Heart left ventricle (tissue), 16 donors: ENCODE data around the gene ZSCAN20. TPM values are rescaled to one million over a fixed set of nuclear protein-coding genes. Genes with fewer than 3 reads are reported as not detected.

Experiments used
- ATAC-seq, 4 donors: fragments of 200-7000 bp; cut with Tn5 transposase; one replicate each; pipeline ENCODE4 v1.9.1; 2020 to 2022; ENCODE audit warnings: moderate library complexity in 4 of 4, mild to moderate bottlenecking in 3 of 4, moderate number of reproducible peaks in 1 of 4
- DNase-seq, 5 donors: peaks; one replicate each; pipeline ENCODE4 v3.0.0-alpha.2; 2020
- H3K27ac ChIP-seq, 12 donors: fragments of 200-600 bp; sonication (generic) in 4 of 12; one replicate each; pipeline versions ENCODE4 v1.5.0 to v1.8.0; 2016 to 2022; ENCODE audit warnings: mild to moderate bottlenecking in 2 of 12
- H3K27me3 ChIP-seq, 9 donors: fragments of 200-600 bp; sonication (generic) in 2 of 9; one replicate each; pipeline versions ENCODE4 v1.5.1 to v1.8.0; 2016 to 2022; ENCODE audit warnings: mild to moderate bottlenecking in 3 of 9
- H3K36me3 ChIP-seq, 9 donors: fragments of 200-600 bp; sonication (generic) in 2 of 9; one replicate each; pipeline versions ENCODE4 v1.5.0 to v1.8.0; 2018 to 2022; ENCODE audit warnings: mild to moderate bottlenecking in 2 of 9
- H3K4me1 ChIP-seq, 12 donors: fragments of 200-600 bp; sonication (generic) in 4 of 12; one replicate each; pipeline versions ENCODE4 v1.5.0 to v1.8.0; 2016 to 2022; ENCODE audit warnings: mild to moderate bottlenecking in 3 of 12
- H3K4me3 ChIP-seq, 12 donors: fragments of 200-600 bp; sonication (generic) in 4 of 12; one replicate each; pipeline versions ENCODE4 v1.5.0 to v1.8.0; 2017 to 2022; ENCODE audit warnings: mild to moderate bottlenecking in 9 of 12, moderate library complexity in 4 of 12
- H3K9me3 ChIP-seq, 12 donors: fragments of 200-600 bp; sonication (generic) in 4 of 12; one replicate each; pipeline versions ENCODE4 v1.5.0 to v1.8.0; 2016 to 2022; ENCODE audit warnings: mild to moderate bottlenecking in 1 of 12
- CTCF ChIP-seq, 12 donors: fragments of 200-600 bp; sonication (generic) in 4 of 12; IDR thresholded peaks; one replicate each; pipeline versions ENCODE4 v1.5.0 to v1.8.0; 2018 to 2022; ENCODE audit warnings: antibody characterized with exemption in 12 of 12, mild to moderate bottlenecking in 5 of 12
- POLR2A ChIP-seq, 2 donors: fragments of 450-650 bp; IDR thresholded peaks; one replicate each; pipeline ENCODE4 v1.6.1; 2017; ENCODE audit warnings: antibody characterized with exemption in 2 of 2, mild to moderate bottlenecking in 2 of 2, moderate library complexity in 2 of 2
- WGBS, 4 donors: extraction: QIAGEN DNeasy Blood & Tissue Kit in 2 of 4; methylation state at CpG; one replicate each; pipeline versions ENCODE4 v1.1.5 to v1.1.7; 2013 to 2018; 5-methylcytosine and 5-hydroxymethylcytosine counted together
- intact Hi-C, 10 donors: fragments of 100-400 bp; cut with DNase I; formaldehyde crosslinking; loops; one replicate each; pipeline versions ENCODE4 v1.11.1 to v1.14.2; 2022
- polyA plus RNA-seq, 2 donors: library from polyadenylated mRNA; stranded (reverse); fragments of 200-250 nt; gene quantifications; one replicate each; pipeline ENCODE4 v1.2.3, GENCODE V29; 2013
- total RNA-seq, 9 donors: library from RNA; depleted of rRNA in 2 of 9; stranded (reverse); fragments of >200 nt in 2 of 9; fragmentation: NEBNext Ultra II Directional in 3 of 9; extraction: Animal tissue kit (Norgen Biotek cat#: 25700) in 3 of 9; gene quantifications; one replicate each; pipeline versions ENCODE4 v1.1.0 to v1.2.4, GENCODE V29; 2016 to 2023
- donor health status: ischemic (EF 13 %, LVEDD 7.1; RV severe dilation, severe dysfunction).
- donor health status: healthy with polysubstance abuse.
- donor health status: DM: no; HTN: yes; CAD: no.
- donor health status: DM: no; HTN: no; CAD: no.
- donor health status: ischemic (EF 25% LVEDD 6.9; RV normal size, moderate dysfunction).
- donor health status: ischemic (EF 25% LVEDD 5.7; RV mildly dilated, moderate dysfunction).
- donor health status: healthy.
- donor health status: DM: yes; HTN: yes; CAD: no.
- donor health status: ischemic (EF 35%, LVEDD 5.7; RV mildly dilated, moderate dysfunction).
- donor health status: nonischemic (EF 11% LVEDD 7.7; RV severe dilation, severe dysfunction).
- donor health status: DM: yes; HTN: yes; CAD: no.
- donor health status: PGD.
- donor health status: ischemic (EF 29% LVEDD 5.4; RV normal size, mild dysfunction).
- donor health status: nonischemic (EF 23%, LVEDD 6.1; RV moderate dilation, normal function).

The ZSCAN20 gene
- total and polyA plus RNA-seq, 11 donors, result 1.4 to 8.8 (median 6.0) TPM

DNA sequence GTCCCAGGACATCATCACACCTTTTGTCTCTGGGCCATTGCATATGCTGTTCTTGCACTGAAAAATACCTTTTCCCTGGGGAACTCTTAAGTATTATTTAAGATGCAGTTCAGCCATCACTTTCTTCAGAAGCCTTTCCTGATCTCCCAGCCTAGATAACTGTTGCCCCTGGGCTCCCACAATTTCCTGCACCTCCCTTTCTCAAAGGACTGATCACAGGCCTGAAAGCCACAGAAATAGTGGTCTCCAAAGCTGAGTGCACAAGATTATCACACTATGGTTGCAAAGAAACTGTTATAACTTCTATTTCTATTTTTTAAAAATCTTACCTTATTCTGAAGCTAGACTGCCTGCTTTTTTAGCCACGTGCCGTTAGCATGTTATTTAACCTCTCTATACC lies 2.8 kb upstream of the ZSCAN20 start:
- Histone ChIP-seq H3K4me1 (peaks cover 3 to 53% (median 42%) of the 10 kb centered on the region in 12 donors), H3K27ac (peak overlapping the region in 2 of 12 donors; percentile 24 to 60), H3K4me3 (no peak overlapping the region), H3K9me3 (no peaks in the 10 kb centered on the region), H3K27me3 (no peaks in the 10 kb centered on the region), H3K36me3 (no peaks in the 10 kb centered on the region)
- WGBS, 4 donors, result 89 to 94% (median 92%) methylated on average over 2 of the region's 2 CpGs
- TF ChIP-seq POLR2A (IDR thresholded peaks at IDR 0.05) (no peak), CTCF (IDR thresholded peaks at IDR 0.05) (no peak)
- ATAC-seq (no peak), DNase-seq (no peak)
- intact Hi-C loops, result loop anchor here (1.0 to 10.0 kb wide), 19 partner anchors 37 to 375 kb away; partner anchors contain the start of gene PHC2 (in 1 of the 10)

DNA sequence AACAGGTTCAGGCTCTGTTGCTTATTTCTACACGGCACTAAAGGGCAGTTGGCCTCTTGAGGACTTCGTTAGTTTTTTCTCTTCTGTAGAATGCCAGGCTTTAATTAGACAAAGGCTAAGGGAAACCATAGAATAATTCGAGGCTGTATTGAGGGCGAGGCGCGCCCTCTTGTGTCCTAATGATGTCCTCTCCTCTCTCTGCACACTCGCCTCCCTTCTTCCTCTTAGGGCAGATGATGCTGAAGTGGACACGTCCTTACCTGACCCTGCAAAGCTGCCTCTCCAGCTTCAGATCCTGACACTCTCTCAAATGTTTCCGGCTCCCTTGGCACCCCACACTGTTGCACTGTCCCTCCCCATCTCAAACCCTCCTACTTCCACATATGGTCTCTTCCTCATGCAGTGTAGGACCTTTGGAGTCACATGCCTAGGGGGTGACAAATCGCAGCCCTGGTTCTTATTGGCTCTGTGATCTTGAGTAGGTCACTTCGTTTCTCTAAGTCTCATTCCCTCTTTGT lies 1.9 kb upstream of the ZSCAN20 start:
- Histone ChIP-seq H3K4me3 (no peak overlapping the region), H3K27me3 (no peaks in the 10 kb centered on the region), H3K27ac (peak overlapping the region in 11 of 12 donors; percentile 30 to 90 (median 84)), H3K36me3 (no peaks in the 10 kb centered on the region), H3K4me1 (peaks cover 3 to 56% (median 43%) of the 10 kb centered on the region in 12 donors), H3K9me3 (no peaks in the 10 kb centered on the region)
- ATAC-seq, result peak; percentile 46 to 69 (median 64)
- 1 to 2% (median 2%) methylated on average over 11 of the region's 11 CpGs for whole genome bisulfite sequencing, 4 donors
- intact Hi-C loops, result loop anchor here (1.0 to 10.0 kb wide), 15 partner anchors 38 to 376 kb away; partner anchors contain the start of gene PHC2 (in 1 of the 10)
- TF ChIP-seq CTCF (IDR thresholded peaks at IDR 0.05), result peak; percentile 70 to 92 (median 85)
- no peak for TF ChIP-seq POLR2A (IDR thresholded peaks at IDR 0.05)
- peak; percentile 78 to 89 (median 80) for DNase-seq

GRCh38 chr1:33471416-33471815 lies 1.0 kb upstream of the ZSCAN20 start:
- WGBS, 4 donors, result 90 to 95% (median 94%) methylated on average over 4 of the region's 4 CpGs
- Histone ChIP-seq H3K4me3 (no peak overlapping the region), H3K27ac (peak overlapping the region in 11 of 12 donors; percentile 73 to 90 (median 84)), H3K27me3 (no peaks in the 10 kb centered on the region), H3K36me3 (no peaks in the 10 kb centered on the region), H3K9me3 (no peaks in the 10 kb centered on the region), H3K4me1 (peaks cover 3 to 48% (median 38%) of the 10 kb centered on the region in 12 donors)
- DNase-seq (no peak), ATAC-seq (no peak)
- TF ChIP-seq CTCF (IDR thresholded peaks at IDR 0.05) (no peak), POLR2A (IDR thresholded peaks at IDR 0.05) (no peak)
- intact Hi-C loops, result loop anchor here (2.0 to 10.0 kb wide), 14 partner anchors 39 to 377 kb away; partner anchors contain the start of gene PHC2 (in 1 of the 10)

- Histone ChIP-seq H3K36me3 (peaks cover 0 to 2% (median 0%) of the 10 kb centered on the region in 9 donors), H3K9me3 (no peaks in the 10 kb centered on the region), H3K27ac (peak overlapping the region in 11 of 12 donors; percentile 46 to 90 (median 85)), H3K4me1 (peaks cover 3 to 51% (median 34%) of the 10 kb centered on the region in 12 donors), H3K27me3 (no peaks in the 10 kb centered on the region), H3K4me3 (no peak overlapping the region)
- TF ChIP-seq CTCF (IDR thresholded peaks at IDR 0.05) (no peak), POLR2A (IDR thresholded peaks at IDR 0.05) (no peak)
- intact Hi-C loops, result loop anchor here (2.0 to 10.0 kb wide), 15 partner anchors 42 to 379 kb away; partner anchors contain the start of gene PHC2 (in 1 of the 10)
- DNase-seq, result peak in 4 of 5 donors; percentile 30 to 55 (median 50)
- peak; percentile 39 to 54 (median 48) for ATAC-seq
Measured at GRCh38 chr1:33473900-33474299, 1.5 kb downstream of the ZSCAN20 start.
